Spleen (tissue), 11 donors: ENCODE results near the gene QRFP. TPM values are rescaled to one million over a fixed set of nuclear protein-coding genes. Genes with fewer than 3 reads are reported as not detected.

Experiments used
- DNase-seq: peaks from one replicate; pipeline ENCODE4 v3.0.0-alpha.2; 2020
- H3K27ac ChIP-seq, 8 donors: fragments of 200-600 bp; sonication (generic) in 7 of 8; 1 replicate in 4 of 8; 2 replicates in 4 of 8; pipeline versions ENCODE4 v1.5.0 to v1.8.0; 2016 to 2021; ENCODE audit warnings: inconsistent platforms in 4 of 8, mild to moderate bottlenecking in 4 of 8, moderate library complexity in 1 of 8
- H3K27me3 ChIP-seq, 7 donors: fragments of 200-600 bp; sonication (generic) in 6 of 7; replicated peaks in 1 of 7; 1 replicate in 4 of 7; 2 replicates in 3 of 7; pipeline versions ENCODE4 v1.5.0 to v1.8.0; 2016 to 2021; ENCODE audit warnings: inconsistent platforms in 3 of 7, mild to moderate bottlenecking in 1 of 7
- H3K36me3 ChIP-seq, 6 donors: fragments of 200-600 bp; sonication (generic) in 5 of 6; 1 replicate in 4 of 6; 2 replicates in 2 of 6; pipeline versions ENCODE4 v1.5.0 to v1.8.0; 2016 to 2021; ENCODE audit warnings: inconsistent platforms in 2 of 6
- H3K4me1 ChIP-seq, 6 donors: fragments of 200-600 bp; sonication (generic) in 5 of 6; 1 replicate in 3 of 6; 2 replicates in 3 of 6; pipeline versions ENCODE4 v1.5.0 to v1.8.0; 2016 to 2021; ENCODE audit warnings: inconsistent platforms in 3 of 6
- H3K4me3 ChIP-seq, 8 donors: fragments of 200-600 bp; sonication (generic) in 7 of 8; 1 replicate in 4 of 8; 2 replicates in 4 of 8; pipeline versions ENCODE4 v1.5.0 to v1.8.0; 2016 to 2021; ENCODE audit warnings: inconsistent platforms in 4 of 8, mild to moderate bottlenecking in 4 of 8, moderate library complexity in 2 of 8
- H3K9me3 ChIP-seq, 8 donors: fragments of 200-600 bp; sonication (generic) in 7 of 8; 1 replicate in 4 of 8; 2 replicates in 4 of 8; pipeline versions ENCODE4 v1.5.0 to v1.8.0; 2016 to 2021; ENCODE audit warnings: inconsistent platforms in 4 of 8
- CTCF ChIP-seq, 11 experiments: fragments of 200-600 bp in 7 of 11; fragments of 450-650 bp in 4 of 11; sonication (generic) in 4 of 11; IDR thresholded peaks in 8 of 11; conservative IDR thresholded peaks in 3 of 11; 1 replicate in 7 of 11; 2 replicates in 4 of 11; pipeline versions ENCODE4 v1.4.0 to v1.8.0; 2016 to 2021; ENCODE audit warnings: antibody characterized with exemption in 11 of 11, inconsistent platforms in 4 of 11, mild to moderate bottlenecking in 1 of 11
- POLR2A ChIP-seq, 3 donors: fragments of 450-650 bp; IDR thresholded peaks; one replicate each; pipeline ENCODE4 v1.5.1; 2017; ENCODE audit warnings: antibody characterized with exemption in 3 of 3, mild to moderate bottlenecking in 1 of 3
- POLR2AphosphoS5 ChIP-seq, 3 donors: sonication (generic); formaldehyde crosslinking; IDR thresholded peaks; one replicate each; pipeline ENCODE4 v1.5.1; 2017; ENCODE audit warnings: antibody characterized with exemption in 3 of 3
- WGBS, 5 donors: extraction: QIAGEN DNeasy Blood & Tissue Kit in 3 of 5; methylation state at CpG; one replicate each; pipeline versions ENCODE4 v1.1.5 to v1.1.7; 2013 to 2018; 5-methylcytosine and 5-hydroxymethylcytosine counted together
- intact Hi-C: fragments of 100-400 bp; cut with DNase I; formaldehyde crosslinking; loops from one replicate; pipeline ENCODE4 v1.15.0; 2023; ENCODE audit warnings: low total_unique reads
- polyA plus RNA-seq, 3 donors: library from polyadenylated mRNA; stranded (reverse); fragments of 200-250 nt; gene quantifications; one replicate each; pipeline ENCODE4 v1.2.1, GENCODE V29; 2013
- total RNA-seq, 7 donors: library from RNA; depleted of rRNA in 3 of 7; stranded (reverse); fragments of >200 nt in 3 of 7; fragmentation: NEBNext Ultra II Directional in 4 of 7; extraction: Animal tissue kit (Norgen Biotek cat#: 25700) in 4 of 7; gene quantifications; one replicate each; pipeline versions ENCODE4 v1.1.0 to v1.2.1, GENCODE V29; 2016 to 2021
- donor health status: healthy with polysubstance abuse.
- donor health status: DM: no; HTN: no; CAD: no; lungs with moderate emphysema.
- donor health status: DM: no; HTN: no; CAD: no.
- donor health status: Bipolar disorder and iron deficiency.
- donor health status: healthy.
- donor health status: DM: no; HTN: no; CAD: no.
- donor health status: DM: yes; HTN: yes; CAD: no.

Gene QRFP
- total and polyA plus RNA-seq, 10 donors = 0.13 to 0.16 TPM; not detected in 8

- no peaks in the 10 kb centered on the region for H3K9me3 ChIP-seq
- peak; percentile 74 for DNase-seq
- H3K4me3 ChIP-seq = no peak overlapping the region
- H3K36me3 ChIP-seq = no peaks in the 10 kb centered on the region
- WGBS, 5 donors = 64 to 80% (median 74%) methylated on average over 12 of the region's 12 CpGs
- TF ChIP-seq POLR2AphosphoS5 (IDR thresholded peaks at IDR 0.05) (peak in 2 of 3 donors; percentile 62 to 70), POLR2A (IDR thresholded peaks at IDR 0.05) (no peak)
- peaks cover 0 to 82% (median 44%) of the 10 kb centered on the region in 6 donors for H3K4me1 ChIP-seq
- intact Hi-C loops = no loop called here
- H3K27ac ChIP-seq = peak overlapping the region in 7 of 8 donors; percentile 69 to 80 (median 77)
- no peaks in the 10 kb centered on the region for H3K27me3 ChIP-seq
These were observed 49.9 kb downstream of the QRFP start for GRCh38 chr9:130846487-130847305.

- Histone ChIP-seq H3K27ac (peak overlapping the region in 7 of 8 donors; percentile 69 to 80 (median 77)), H3K36me3 (no peaks in the 10 kb centered on the region), H3K4me3 (no peak overlapping the region), H3K9me3 (no peaks in the 10 kb centered on the region), H3K4me1 (peaks cover 0 to 89% (median 47%) of the 10 kb centered on the region in 6 donors), H3K27me3 (no peaks in the 10 kb centered on the region)
- intact Hi-C loops = no loop called here
- WGBS, 5 donors = 52 to 72% (median 66%) methylated on average over 7 of the region's 7 CpGs
- DNase-seq = no peak
- TF ChIP-seq POLR2A (IDR thresholded peaks at IDR 0.05) (no peak), POLR2AphosphoS5 (IDR thresholded peaks at IDR 0.05) (no peak), CTCF (IDR thresholded peaks at IDR 0.05 in 8 of 11, conservative IDR thresholded peaks at IDR 0.05 in 3 of 11) (no peak)
These were observed 50.6 kb downstream of the QRFP start for GRCh38 chr9:130845901-130846481.

DNA sequence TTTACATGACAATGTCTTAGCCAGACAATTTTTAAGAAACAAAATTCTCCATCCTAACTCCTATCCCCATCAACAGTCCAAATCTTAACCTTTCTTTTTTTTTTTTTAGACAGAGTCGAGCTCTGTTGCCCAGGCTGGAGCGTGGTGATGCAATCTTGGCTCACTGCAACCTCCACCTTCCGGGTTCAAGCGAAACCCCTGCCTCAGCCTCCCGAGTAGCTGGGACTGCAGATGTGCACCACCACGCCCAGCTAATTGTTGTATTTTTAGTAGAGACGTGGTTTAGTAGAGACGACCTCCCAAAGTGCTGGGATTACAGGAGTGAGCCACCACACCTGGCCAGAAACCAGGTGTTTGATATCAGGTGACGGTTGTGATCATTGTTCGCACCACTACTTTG, 51.4 kb downstream of the QRFP start:
- intact Hi-C loops = no loop called here
- Histone ChIP-seq H3K36me3 (no peaks in the 10 kb centered on the region), H3K27ac (peak overlapping the region in 4 of 8 donors; percentile 11 to 80 (median 54)), H3K4me1 (peaks cover 0 to 96% (median 51%) of the 10 kb centered on the region in 6 donors), H3K27me3 (no peaks in the 10 kb centered on the region), H3K9me3 (no peaks in the 10 kb centered on the region), H3K4me3 (no peak overlapping the region)
- TF ChIP-seq POLR2A (IDR thresholded peaks at IDR 0.05) = no peak
- TF ChIP-seq POLR2AphosphoS5 (IDR thresholded peaks at IDR 0.05) = no peak
- no peak for TF ChIP-seq CTCF (IDR thresholded peaks at IDR 0.05 in 8 of 11, conservative IDR thresholded peaks at IDR 0.05 in 3 of 11)
- whole genome bisulfite sequencing, 5 donors = 65 to 81% (median 73%) methylated on average over 10 of the region's 10 CpGs
- no peak for DNase-seq

- DNase-seq = no peak
- H3K4me1 ChIP-seq = peaks cover 0 to 99% (median 63%) of the 10 kb centered on the region in 6 donors
- H3K4me3 ChIP-seq = no peak overlapping the region
- H3K27me3 ChIP-seq = no peaks in the 10 kb centered on the region
- H3K27ac ChIP-seq = peak overlapping the region in 1 of 8 donors; percentile 13
- intact Hi-C loops = no loop called here
- WGBS, 5 donors = 86 to 95% (median 90%) methylated on average over 4 of the region's 4 CpGs
- H3K36me3 ChIP-seq = no peaks in the 10 kb centered on the region
- TF ChIP-seq POLR2AphosphoS5 (IDR thresholded peaks at IDR 0.05) = no peak
- TF ChIP-seq CTCF (IDR thresholded peaks at IDR 0.05 in 8 of 11, conservative IDR thresholded peaks at IDR 0.05 in 3 of 11) = no peak
- TF ChIP-seq POLR2A (IDR thresholded peaks at IDR 0.05) = no peak
- no peaks in the 10 kb centered on the region for H3K9me3 ChIP-seq
These were observed 52.6 kb downstream of the QRFP start for GRCh38 chr9:130844044-130844451.
